ENCODE measurements around the gene TP53TG3D.
"Not testable (repeated sequence)": the region's sequence is repeated elsewhere in the genome, so short reads cannot be mapped to it uniquely, and the experiment has no call there.

GRCh38 chr16:32289197-32289596 lies 36.1 kb downstream of the TP53TG3D start:
- not testable (repeated sequence) for TF ChIP-seq EZH2 (IDR thresholded peaks at IDR 0.05; ENCODE audit: borderline replicate concordance, insufficient read depth, low read length, poor library complexity, severe bottlenecking); CTCF (IDR thresholded peaks at IDR 0.05; ENCODE audit: poor library complexity, severe bottlenecking)

Measured in neural cell (in vitro differentiated cells).